Measurements from ENCODE around the gene CAMK2G. TPM values are rescaled to one million over a fixed set of nuclear protein-coding genes. Genes with fewer than 3 reads are reported as not detected.
A peak's percentile ranks its signal among the peaks of the same experiment; 100 is the strongest.
"Not testable (repeated sequence)": the region's sequence is repeated elsewhere in the genome, so short reads cannot be mapped to it uniquely, and the experiment has no call there.

CAMK2G gene
- polyA plus RNA-seq, 1 experiment, result 43.8 TPM

DNA sequence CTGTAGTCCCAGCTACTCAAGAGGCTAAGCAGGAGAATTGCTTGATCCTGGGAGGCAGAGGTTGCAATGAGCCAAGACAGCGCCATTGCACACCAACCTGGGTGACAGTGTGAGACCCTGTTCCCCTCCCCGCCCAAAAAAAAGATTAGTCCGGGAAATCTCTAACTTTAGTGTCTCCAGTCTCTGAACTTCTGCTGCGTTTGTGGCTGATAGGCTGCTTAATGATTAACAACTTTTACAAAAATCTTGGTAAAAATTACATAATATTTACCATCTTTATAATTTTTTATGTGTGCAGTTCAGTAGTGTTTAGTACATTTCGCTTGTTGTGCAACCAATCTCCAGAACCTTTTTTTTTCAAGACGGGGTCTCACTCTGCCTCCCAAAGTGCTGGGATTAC lies 26.9 kb upstream of the CAMK2G start:
- TF ChIP-seq, protein P1, sequence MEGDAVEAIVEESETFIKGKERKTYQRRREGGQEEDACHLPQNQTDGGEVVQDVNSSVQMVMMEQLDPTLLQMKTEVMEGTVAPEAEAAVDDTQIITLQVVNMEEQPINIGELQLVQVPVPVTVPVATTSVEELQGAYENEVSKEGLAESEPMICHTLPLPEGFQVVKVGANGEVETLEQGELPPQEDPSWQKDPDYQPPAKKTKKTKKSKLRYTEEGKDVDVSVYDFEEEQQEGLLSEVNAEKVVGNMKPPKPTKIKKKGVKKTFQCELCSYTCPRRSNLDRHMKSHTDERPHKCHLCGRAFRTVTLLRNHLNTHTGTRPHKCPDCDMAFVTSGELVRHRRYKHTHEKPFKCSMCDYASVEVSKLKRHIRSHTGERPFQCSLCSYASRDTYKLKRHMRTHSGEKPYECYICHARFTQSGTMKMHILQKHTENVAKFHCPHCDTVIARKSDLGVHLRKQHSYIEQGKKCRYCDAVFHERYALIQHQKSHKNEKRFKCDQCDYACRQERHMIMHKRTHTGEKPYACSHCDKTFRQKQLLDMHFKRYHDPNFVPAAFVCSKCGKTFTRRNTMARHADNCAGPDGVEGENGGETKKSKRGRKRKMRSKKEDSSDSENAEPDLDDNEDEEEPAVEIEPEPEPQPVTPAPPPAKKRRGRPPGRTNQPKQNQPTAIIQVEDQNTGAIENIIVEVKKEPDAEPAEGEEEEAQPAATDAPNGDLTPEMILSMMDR (IDR thresholded peaks at IDR 0.05; ENCODE audit: insufficient read depth, low read depth, low read length), result no peak
- ChIA-PET CTCF (interaction anchor here (0.6 to 26.0 kb wide), 4 partner anchors 10 to 180 kb away, joined by 3 to 484 read pairs (median 6); no protein-coding TSS in a partner anchor), POLR2A (no interaction called here)
- no peaks in the 10 kb centered on the region for H3K27me3 ChIP-seq (ENCODE audit: control insufficient read depth, insufficient read depth, low read length)
- no peak for DNase-seq (ENCODE audit: low read depth)
- H3K36me3 ChIP-seq (ENCODE audit: control insufficient read depth, insufficient read depth, low read length), result no peaks in the 10 kb centered on the region
- no peak overlapping the region for H3K4me3 ChIP-seq (ENCODE audit: low read depth, low read length)

GRCh38 chr10:73900064-73900463 lies 25.7 kb upstream of the CAMK2G start:
- DNase-seq (ENCODE audit: low read depth), result no peak
- Histone ChIP-seq H3K27me3 (ENCODE audit: control insufficient read depth, insufficient read depth, low read length) (no peaks in the 10 kb centered on the region), H3K4me3 (ENCODE audit: low read depth, low read length) (no peak overlapping the region), H3K36me3 (ENCODE audit: control insufficient read depth, insufficient read depth, low read length) (no peaks in the 10 kb centered on the region)
- TF ChIP-seq, protein P1 (IDR thresholded peaks at IDR 0.05; ENCODE audit: insufficient read depth, low read depth, low read length), result no peak
- POLR2A ChIA-PET, result interaction anchor here (0.6 kb wide), 1 partner anchor 40 kb away, joined by 3 read pairs; no protein-coding TSS in a partner anchor
- CTCF ChIA-PET, result interaction anchor here (0.6 to 26.0 kb wide), 5 partner anchors 9 to 39 kb away, joined by 3 to 484 read pairs (median 5); no protein-coding TSS in a partner anchor

- TF ChIP-seq, protein P1 (IDR thresholded peaks at IDR 0.05; ENCODE audit: insufficient read depth, low read depth, low read length), result no peak
- no peaks in the 10 kb centered on the region for H3K36me3 ChIP-seq (ENCODE audit: control insufficient read depth, insufficient read depth, low read length)
- no peak overlapping the region for H3K4me3 ChIP-seq (ENCODE audit: low read depth, low read length)
- CTCF ChIA-PET, result interaction anchor here (0.6 to 26.0 kb wide), 5 partner anchors 8 to 39 kb away, joined by 3 to 484 read pairs (median 5); no protein-coding TSS in a partner anchor
- DNase-seq (ENCODE audit: low read depth), result peak; percentile 76
- POLR2A ChIA-PET, result interaction anchor here (0.5 to 0.6 kb wide), 2 partner anchors 9 to 41 kb away, joined by 3 to 9 read pairs; no protein-coding TSS in a partner anchor
- no peaks in the 10 kb centered on the region for H3K27me3 ChIP-seq (ENCODE audit: control insufficient read depth, insufficient read depth, low read length)
Measured at GRCh38 chr10:73899423-73899822, 25.1 kb upstream of the CAMK2G start.

DNA sequence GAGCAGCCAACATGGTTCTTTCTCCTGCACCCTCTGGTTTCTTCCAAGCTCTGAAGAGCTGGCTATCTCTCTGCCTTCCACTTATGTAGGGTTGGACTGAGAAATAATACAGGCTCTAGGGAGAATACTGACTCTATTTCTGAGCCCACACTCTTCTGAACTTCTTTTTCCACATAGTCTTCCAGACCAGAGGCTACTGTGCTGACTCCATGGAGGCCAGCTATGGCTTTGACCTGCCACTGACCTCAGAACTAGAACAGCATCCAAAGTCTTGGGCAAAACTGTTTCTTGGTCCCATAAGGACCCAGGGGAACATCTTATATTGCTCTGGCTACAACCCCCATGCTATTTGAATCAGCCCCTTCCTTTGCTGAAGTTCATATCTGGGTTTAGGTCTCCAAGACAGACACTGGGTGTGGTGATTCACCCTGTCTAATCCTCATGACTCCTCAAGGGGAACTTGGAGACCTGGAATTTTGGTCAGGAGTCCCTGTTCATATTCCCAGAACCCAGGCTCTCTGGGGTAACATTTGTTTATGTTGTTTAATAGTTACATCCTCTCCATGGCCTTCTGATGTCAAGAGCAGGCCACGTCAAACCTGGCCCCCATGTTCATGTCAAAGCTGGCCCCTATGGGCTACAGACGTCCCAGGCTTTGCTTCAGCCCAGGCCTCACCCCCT lies 24.5 kb upstream of the CAMK2G start:
- DNase-seq (ENCODE audit: low read depth), result no peak
- POLR2A ChIA-PET, result interaction anchor here (0.5 kb wide), 1 partner anchor 8 kb away, joined by 9 read pairs; no protein-coding TSS in a partner anchor
- TF ChIP-seq, protein P1 (IDR thresholded peaks at IDR 0.05; ENCODE audit: insufficient read depth, low read depth, low read length), result no peak
- Histone ChIP-seq H3K27me3 (ENCODE audit: control insufficient read depth, insufficient read depth, low read length) (no peaks in the 10 kb centered on the region), H3K36me3 (ENCODE audit: control insufficient read depth, insufficient read depth, low read length) (no peaks in the 10 kb centered on the region), H3K4me3 (ENCODE audit: low read depth, low read length) (no peak overlapping the region)
- CTCF ChIA-PET, result interaction anchor here (1.0 to 26.0 kb wide), 4 partner anchors 9 to 40 kb away, joined by 3 to 484 read pairs (median 5); no protein-coding TSS in a partner anchor

- DNase-seq (ENCODE audit: low read depth), result no peak
- Histone ChIP-seq H3K27me3 (ENCODE audit: control insufficient read depth, insufficient read depth, low read length) (no peaks in the 10 kb centered on the region), H3K4me3 (ENCODE audit: low read depth, low read length) (no peak overlapping the region), H3K36me3 (ENCODE audit: control insufficient read depth, insufficient read depth, low read length) (no peaks in the 10 kb centered on the region)
- CTCF ChIA-PET, result interaction anchor here (1.1 to 26.0 kb wide), 2 partner anchors 11 to 41 kb away, joined by 3 to 484 read pairs; no protein-coding TSS in a partner anchor
- POLR2A ChIA-PET, result no interaction called here
- TF ChIP-seq, protein P1 (IDR thresholded peaks at IDR 0.05; ENCODE audit: insufficient read depth, low read depth, low read length), result no peak
Measured at GRCh38 chr10:73897693-73898092, 23.3 kb upstream of the CAMK2G start.

- H3K27me3 ChIP-seq (ENCODE audit: control insufficient read depth, insufficient read depth, low read length); H3K4me3 ChIP-seq (ENCODE audit: low read depth, low read length); DNase-seq (ENCODE audit: low read depth); POLR2A ChIA-PET; H3K36me3 ChIP-seq (ENCODE audit: control insufficient read depth, insufficient read depth, low read length): not testable (repeated sequence)
- CTCF ChIA-PET, result interaction anchor here (26.0 kb wide), 1 partner anchor 43 kb away, joined by 484 read pairs; no protein-coding TSS in a partner anchor
Measured at GRCh38 chr10:73895381-73895780, 21.0 kb upstream of the CAMK2G start.
